Left lung (tissue), 10 donors: ENCODE measurements around the gene MIPEP. TPM values are rescaled to one million over a fixed set of nuclear protein-coding genes. Genes with fewer than 3 reads are reported as not detected.
"Not testable (repeated sequence)": the region's sequence is repeated elsewhere in the genome, so short reads cannot be mapped to it uniquely, and the experiment has no call there.

Experiments
- ATAC-seq: fragments of 200-7000 bp; cut with Tn5 transposase; one replicate; pipeline ENCODE4 v1.9.1; 2020; ENCODE audit warnings: moderate library complexity
- DNase-seq, 4 donors: peaks; one replicate each; pipeline ENCODE4 v3.0.0-alpha.2; 2013 to 2020
- H3K27ac ChIP-seq, 2 donors: fragments of 200-600 bp; sonication (generic) in 1 of 2; one replicate each; pipeline versions ENCODE4 v1.5.0 to v1.8.0; 2020 to 2021
- H3K27me3 ChIP-seq, 2 donors: fragments of 200-600 bp; sonication (generic) in 1 of 2; one replicate each; pipeline versions ENCODE4 v1.5.0 to v1.8.0; 2020 to 2021
- H3K36me3 ChIP-seq, 2 donors: fragments of 200-600 bp; sonication (generic) in 1 of 2; one replicate each; pipeline versions ENCODE4 v1.5.0 to v1.8.0; 2020 to 2021
- H3K4me1 ChIP-seq, 2 donors: fragments of 200-600 bp; one replicate each; pipeline ENCODE4 v1.8.0; 2021
- H3K4me3 ChIP-seq, 2 donors: fragments of 200-600 bp; sonication (generic) in 1 of 2; one replicate each; pipeline versions ENCODE4 v1.5.0 to v1.8.0; 2020 to 2021; ENCODE audit warnings: mild to moderate bottlenecking in 1 of 2
- H3K9me3 ChIP-seq, 2 donors: fragments of 200-600 bp; sonication (generic) in 1 of 2; one replicate each; pipeline versions ENCODE4 v1.5.0 to v1.8.0; 2020 to 2021
- CTCF ChIP-seq, 2 donors: fragments of 200-600 bp; sonication (generic) in 1 of 2; IDR thresholded peaks; one replicate each; pipeline versions ENCODE4 v1.5.0 to v1.8.0; 2021; ENCODE audit warnings: antibody characterized with exemption in 2 of 2
- intact Hi-C, 2 donors: fragments of 100-400 bp; cut with DNase I; formaldehyde crosslinking; loops; one replicate each; pipeline versions ENCODE4 v1.11.2 to v1.14.2; 2022
- polyA plus RNA-seq, 6 donors: library from polyadenylated mRNA; unstranded; fragments of 120-200 nt; gene quantifications; one replicate each; pipeline ENCODE4 v1.2.1, GENCODE V29; 2013; ENCODE audit not compliant: insufficient read length in 6 of 6
- total RNA-seq, 2 donors: library from RNA; stranded (reverse); fragmentation: NEBNext Ultra II Directional; extraction: Animal tissue kit (Norgen Biotek cat#: 25700); gene quantifications; one replicate each; pipeline ENCODE4 v1.2.1, GENCODE V29; 2021
- donor health status: DM: no; HTN: yes; CAD: no.
- donor health status: DM: no; HTN: no; CAD: no.

The MIPEP gene
- total and polyA plus RNA-seq, 8 donors = 15.6 to 26.2 (median 17.4) TPM

GRCh38 chr13:23763318-23763717, 125.9 kb downstream of the MIPEP start:
- no peak for TF ChIP-seq CTCF (IDR thresholded peaks at IDR 0.05)
- H3K36me3 ChIP-seq = no peaks in the 10 kb centered on the region
- DNase-seq = peak in 1 of 4 donors; percentile 45
- no peak overlapping the region for H3K27ac ChIP-seq
- no peaks in the 10 kb centered on the region for H3K9me3 ChIP-seq
- H3K27me3 ChIP-seq = no peaks in the 10 kb centered on the region
- no peak overlapping the region for H3K4me3 ChIP-seq
- intact Hi-C loops = no loop called here
- no peak for ATAC-seq
- peaks cover 0 to under 1% of the 10 kb centered on the region in 2 donors for H3K4me1 ChIP-seq

DNA sequence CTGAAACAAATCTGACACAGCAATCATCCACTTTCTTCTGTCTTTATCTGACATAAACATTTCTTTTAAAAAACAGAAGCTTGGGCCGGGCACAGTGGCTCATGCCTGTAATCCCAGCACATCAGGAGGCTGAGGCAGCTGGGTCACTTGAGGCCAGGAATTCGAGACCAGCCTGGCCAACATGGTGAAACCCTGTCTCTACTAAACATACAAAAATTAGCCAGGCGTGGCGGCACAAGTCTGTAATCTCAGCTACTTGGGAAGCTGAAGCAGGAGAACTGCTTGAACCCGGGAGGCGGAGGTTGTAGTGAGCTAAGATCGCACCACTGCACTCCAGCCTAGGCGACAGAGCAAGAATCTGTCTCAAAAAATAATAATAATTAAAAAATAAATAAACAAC, 127.4 kb downstream of the MIPEP start:
- H3K36me3 ChIP-seq, ATAC-seq, H3K9me3 ChIP-seq, intact Hi-C loops, H3K4me1 ChIP-seq, DNase-seq, H3K27me3 ChIP-seq, H3K4me3 ChIP-seq, H3K27ac ChIP-seq: not testable (repeated sequence)

DNA sequence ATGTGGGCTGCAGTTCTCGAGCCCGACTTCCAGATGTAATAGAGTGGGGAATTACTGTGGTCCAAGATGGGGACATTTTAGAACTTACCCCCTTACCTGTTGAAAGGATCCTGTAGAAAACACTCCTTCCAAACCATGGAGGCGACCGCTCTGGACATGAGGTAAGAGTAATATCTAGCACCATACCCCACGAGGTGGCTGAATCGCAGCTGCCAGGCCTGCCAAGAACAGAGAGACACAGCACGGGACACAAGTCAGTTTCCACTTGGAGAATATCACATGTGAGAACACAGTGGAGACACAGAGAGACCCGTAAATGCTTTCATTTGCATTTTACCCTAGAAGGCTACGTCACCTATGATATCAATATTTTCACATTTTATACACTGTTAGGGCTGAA, 129.2 kb downstream of the MIPEP start:
- ATAC-seq (no peak), DNase-seq (no peak)
- no peaks in the 10 kb centered on the region for H3K36me3 ChIP-seq

DNA sequence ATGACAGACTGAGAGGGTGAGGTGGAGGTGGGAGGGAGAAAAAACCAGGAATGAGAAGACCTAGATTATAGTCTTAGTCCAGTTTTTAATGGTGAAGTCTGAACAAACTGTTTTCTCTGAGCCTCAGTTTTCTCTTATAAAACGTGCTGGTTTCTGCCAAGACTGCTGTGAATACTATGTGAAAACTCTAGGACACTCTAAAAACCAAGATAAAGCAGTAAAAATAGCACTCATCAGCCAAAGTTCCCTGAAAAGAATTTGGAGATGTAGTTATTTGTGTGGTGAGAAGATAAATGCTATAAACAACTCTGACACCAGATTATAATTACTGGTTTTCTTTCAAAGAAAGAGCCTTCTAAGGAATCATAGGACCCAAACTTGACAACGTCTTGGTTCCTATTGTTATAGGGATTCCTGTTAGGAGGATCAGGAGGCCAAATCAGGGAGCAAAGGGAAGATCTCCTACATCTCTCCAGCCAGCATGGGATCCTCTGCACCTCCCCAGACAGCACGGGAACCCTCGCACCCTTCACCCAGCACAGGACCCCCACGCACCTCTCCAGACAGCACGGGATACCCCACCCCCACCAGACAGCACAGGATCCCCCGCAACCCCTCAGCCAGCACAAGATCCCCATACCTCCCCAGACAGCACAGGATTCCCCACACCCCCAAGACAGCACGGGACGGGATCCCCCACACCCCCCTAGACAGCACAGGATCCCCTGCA, 130.2 kb downstream of the MIPEP start:
- ATAC-seq (no peak), DNase-seq (no peak)

More for the DNA sequence above, 129.2 kb downstream of the MIPEP start:
- Histone ChIP-seq H3K4me1 (peaks cover 0 to 8% of the 10 kb centered on the region in 2 donors), H3K27ac (no peak overlapping the region), H3K4me3 (no peak overlapping the region), H3K27me3 (no peaks in the 10 kb centered on the region), H3K9me3 (no peaks in the 10 kb centered on the region)
- intact Hi-C loops = no loop called here
- no peak for TF ChIP-seq CTCF (IDR thresholded peaks at IDR 0.05)

GRCh38 chr13:23754997-23755396, 134.2 kb downstream of the MIPEP start:
- Histone ChIP-seq H3K9me3 (no peaks in the 10 kb centered on the region), H3K36me3 (no peaks in the 10 kb centered on the region), H3K27ac (peak overlapping the region; percentile 54 to 62), H3K27me3 (no peaks in the 10 kb centered on the region), H3K4me1 (peaks cover 12 to 25% of the 10 kb centered on the region in 2 donors), H3K4me3 (no peak overlapping the region)
- peak in 2 of 4 donors; percentile 79 to 81 for DNase-seq
- no peak for TF ChIP-seq CTCF (IDR thresholded peaks at IDR 0.05)
- peak; percentile 64 for ATAC-seq
- intact Hi-C loops = no loop called here

More for the DNA sequence above, 130.2 kb downstream of the MIPEP start:
- TF ChIP-seq CTCF (IDR thresholded peaks at IDR 0.05) = no peak
- intact Hi-C loops = no loop called here
- Histone ChIP-seq H3K36me3 (no peaks in the 10 kb centered on the region), H3K27ac (peak overlapping the region in 1 of 2 donors; percentile 13), H3K4me1 (peaks cover 8 to 16% of the 10 kb centered on the region in 2 donors), H3K4me3 (no peak overlapping the region), H3K9me3 (no peaks in the 10 kb centered on the region), H3K27me3 (no peaks in the 10 kb centered on the region)
